Vagina (tissue), 2 donors: Measurements from ENCODE around the gene STK24. TPM values are rescaled to one million over a fixed set of nuclear protein-coding genes. Genes with fewer than 3 reads are reported as not detected.

ENCODE experiments used
- DNase-seq, 2 donors: peaks; one replicate each; pipeline ENCODE4 v3.0.0-alpha.2; 2017; ENCODE audit errors: extremely low spot score in 2 of 2
- H3K27ac ChIP-seq: fragments of 200-600 bp; sonication (generic); one replicate; pipeline ENCODE4 v1.5.1; 2019
- H3K27me3 ChIP-seq: fragments of 200-600 bp; sonication (generic); one replicate; pipeline ENCODE4 v1.5.1; 2019
- H3K36me3 ChIP-seq, 2 donors: fragments of 200-600 bp; sonication (generic); one replicate each; pipeline ENCODE4 v1.5.1; 2017 to 2019
- H3K4me1 ChIP-seq: fragments of 200-600 bp; sonication (generic); one replicate; pipeline ENCODE4 v1.5.1; 2019
- H3K4me3 ChIP-seq, 2 donors: fragments of 200-600 bp; sonication (generic); 1 replicate in 1 of 2; 2 replicates in 1 of 2; pipeline ENCODE4 v1.5.1; 2016 to 2019
- H3K9me3 ChIP-seq: fragments of 200-600 bp; sonication (generic); one replicate; pipeline ENCODE4 v1.5.1; 2019
- POLR2A ChIP-seq, 2 donors: fragments of 450-650 bp; IDR thresholded peaks; one replicate each; pipeline ENCODE4 v1.6.1; 2017; ENCODE audit warnings: antibody characterized with exemption in 2 of 2, mild to moderate bottlenecking in 2 of 2, moderate library complexity in 2 of 2
- POLR2AphosphoS5 ChIP-seq, 2 donors: sonication (generic); formaldehyde crosslinking; IDR thresholded peaks; one replicate each; pipeline ENCODE4 v1.9.0; 2017; ENCODE audit warnings: antibody characterized with exemption in 2 of 2, mild to moderate bottlenecking in 2 of 2, low read depth in 1 of 2; ENCODE audit not compliant: insufficient read depth in 1 of 2
- intact Hi-C: fragments of 100-400 bp; cut with DNase I; formaldehyde crosslinking; loops from one replicate; pipeline ENCODE4 v1.15.1; 2023
- total RNA-seq: library from RNA; depleted of rRNA; stranded (reverse); fragments of >200 nt; gene quantifications from one replicate; pipeline ENCODE4 v1.2.3, GENCODE V29; 2016
- TF ChIP-seq, protein P1 (sequence below), 3 experiments: fragments of 450-650 bp in 2 of 3; fragments of 200-600 bp in 1 of 3; sonication (generic) in 1 of 3; IDR thresholded peaks; one replicate each; pipeline ENCODE4 v1.5.1; 2017 to 2019; ENCODE audit warnings: antibody characterized with exemption in 3 of 3, mild to moderate bottlenecking in 2 of 3, moderate library complexity in 2 of 3

Gene STK24
- total RNA-seq, 1 donor from 2014 or later: 82.5 TPM

DNA sequence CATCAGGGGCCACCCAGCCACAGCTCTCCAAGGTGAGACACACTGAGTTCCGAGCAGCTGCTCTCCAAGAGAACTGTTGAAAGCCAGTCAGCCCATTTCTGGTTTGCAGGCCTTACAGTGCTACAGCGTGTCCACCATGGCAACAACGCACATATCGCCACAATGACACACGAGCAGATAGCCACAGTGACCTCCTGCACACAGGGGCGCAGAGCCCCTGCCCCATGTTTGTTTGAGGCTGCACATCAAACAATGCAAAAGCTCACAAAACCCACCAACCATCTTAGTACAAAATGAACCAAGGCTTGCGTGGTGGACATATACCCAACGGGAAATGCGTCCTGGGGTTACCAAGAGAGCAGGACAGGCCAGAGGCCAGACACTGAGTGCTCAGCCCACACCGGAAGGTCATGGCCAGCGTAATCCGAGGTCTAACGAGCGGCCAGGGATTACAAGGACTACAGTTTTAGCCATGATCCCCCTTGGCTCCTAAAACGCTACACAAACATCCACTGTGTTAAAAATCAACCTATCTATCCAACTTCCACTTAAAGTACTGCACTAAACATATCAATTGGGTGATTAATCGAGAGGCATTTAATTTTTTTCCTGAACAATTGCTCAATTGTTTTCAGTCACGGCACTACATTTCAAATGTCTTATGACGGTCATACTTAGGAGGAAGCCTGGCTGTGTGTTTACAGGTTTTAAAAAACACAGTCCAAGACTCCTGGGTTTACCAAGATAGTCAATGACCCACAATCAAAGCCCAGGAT lies 56.0 kb downstream of the STK24 start:
- H3K27ac ChIP-seq: peak overlapping the region; percentile 62
- intact Hi-C loops: no loop called here
- peaks cover 70% of the 10 kb centered on the region for H3K4me1 ChIP-seq
- DNase-seq: no peak
- no peak overlapping the region for H3K4me3 ChIP-seq
- TF ChIP-seq POLR2AphosphoS5 (IDR thresholded peaks at IDR 0.05; ENCODE audit: insufficient read depth in 1 of 2, low read depth in 1 of 2) (no peak), POLR2A (IDR thresholded peaks at IDR 0.05) (no peak)
- TF ChIP-seq, protein P1, sequence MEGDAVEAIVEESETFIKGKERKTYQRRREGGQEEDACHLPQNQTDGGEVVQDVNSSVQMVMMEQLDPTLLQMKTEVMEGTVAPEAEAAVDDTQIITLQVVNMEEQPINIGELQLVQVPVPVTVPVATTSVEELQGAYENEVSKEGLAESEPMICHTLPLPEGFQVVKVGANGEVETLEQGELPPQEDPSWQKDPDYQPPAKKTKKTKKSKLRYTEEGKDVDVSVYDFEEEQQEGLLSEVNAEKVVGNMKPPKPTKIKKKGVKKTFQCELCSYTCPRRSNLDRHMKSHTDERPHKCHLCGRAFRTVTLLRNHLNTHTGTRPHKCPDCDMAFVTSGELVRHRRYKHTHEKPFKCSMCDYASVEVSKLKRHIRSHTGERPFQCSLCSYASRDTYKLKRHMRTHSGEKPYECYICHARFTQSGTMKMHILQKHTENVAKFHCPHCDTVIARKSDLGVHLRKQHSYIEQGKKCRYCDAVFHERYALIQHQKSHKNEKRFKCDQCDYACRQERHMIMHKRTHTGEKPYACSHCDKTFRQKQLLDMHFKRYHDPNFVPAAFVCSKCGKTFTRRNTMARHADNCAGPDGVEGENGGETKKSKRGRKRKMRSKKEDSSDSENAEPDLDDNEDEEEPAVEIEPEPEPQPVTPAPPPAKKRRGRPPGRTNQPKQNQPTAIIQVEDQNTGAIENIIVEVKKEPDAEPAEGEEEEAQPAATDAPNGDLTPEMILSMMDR (IDR thresholded peaks at IDR 0.05): no peak
- H3K36me3 ChIP-seq: peaks cover 0 to 18% of the 10 kb centered on the region in 2 donors
- no peaks in the 10 kb centered on the region for H3K9me3 ChIP-seq
- H3K27me3 ChIP-seq: no peaks in the 10 kb centered on the region

DNA sequence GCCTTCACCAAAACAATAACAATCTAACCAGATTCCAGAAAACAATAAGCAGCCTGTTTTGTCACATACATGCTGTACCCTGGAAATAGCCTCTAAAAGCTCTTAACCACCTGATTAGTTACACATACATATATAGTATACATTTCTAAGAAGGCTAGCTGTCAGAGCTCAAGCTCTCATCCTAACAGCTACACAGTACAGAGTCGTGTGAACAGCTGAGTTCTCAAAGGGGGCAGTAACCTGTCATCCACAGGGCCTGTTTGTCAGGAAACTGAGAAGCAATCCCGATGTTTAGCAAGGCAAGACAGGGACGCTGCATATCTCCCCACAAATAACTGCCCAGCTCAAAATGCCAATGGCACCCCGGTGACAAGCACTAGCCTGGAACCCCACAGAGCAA lies 56.9 kb downstream of the STK24 start:
- peaks cover 64% of the 10 kb centered on the region for H3K4me1 ChIP-seq
- no peak for TF ChIP-seq POLR2A (IDR thresholded peaks at IDR 0.05)
- TF ChIP-seq, protein P1 (IDR thresholded peaks at IDR 0.05): no peak
- TF ChIP-seq POLR2AphosphoS5 (IDR thresholded peaks at IDR 0.05; ENCODE audit: insufficient read depth in 1 of 2, low read depth in 1 of 2): no peak
- H3K9me3 ChIP-seq: no peaks in the 10 kb centered on the region
- peak overlapping the region; percentile 62 for H3K27ac ChIP-seq
- no peak for DNase-seq
- intact Hi-C loops: no loop called here
- H3K4me3 ChIP-seq: no peak overlapping the region
- no peaks in the 10 kb centered on the region for H3K27me3 ChIP-seq
- H3K36me3 ChIP-seq: peaks cover 0 to 18% of the 10 kb centered on the region in 2 donors

DNA sequence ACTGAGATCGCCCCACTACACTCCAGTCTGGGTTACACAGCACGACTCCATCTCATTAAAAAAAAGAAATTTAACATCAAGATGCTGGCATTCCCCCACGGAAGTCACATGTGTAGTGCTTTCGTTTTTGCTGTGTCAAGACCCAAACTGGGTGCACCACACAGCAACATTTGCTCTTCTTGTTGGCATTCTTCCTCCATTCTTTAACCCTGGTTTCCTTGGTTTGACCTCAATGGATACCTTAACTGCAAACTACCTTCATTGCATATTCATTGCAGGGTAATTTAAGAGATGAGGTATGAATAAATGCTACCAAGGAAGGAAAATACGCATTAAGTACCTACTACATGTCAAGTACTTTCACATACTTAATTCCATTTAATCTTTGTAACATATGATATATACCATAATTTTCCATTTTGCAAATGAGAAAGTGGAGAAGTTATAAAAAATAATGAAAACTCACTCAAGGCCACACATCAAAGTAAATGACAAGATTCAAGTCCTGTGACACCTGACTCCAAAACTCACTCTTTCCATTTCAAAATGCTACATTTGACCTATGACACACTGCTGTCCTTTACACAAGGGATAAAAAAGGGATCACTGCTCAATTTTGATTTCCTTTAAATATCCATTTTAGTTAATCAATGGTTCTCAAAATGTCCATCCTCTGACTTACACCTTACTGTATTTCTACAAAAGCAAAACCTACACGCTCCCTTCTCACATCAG lies 59.2 kb downstream of the STK24 start:
- Histone ChIP-seq H3K4me1 (peaks cover 60% of the 10 kb centered on the region), H3K27me3 (no peaks in the 10 kb centered on the region), H3K9me3 (no peaks in the 10 kb centered on the region), H3K4me3 (no peak overlapping the region), H3K36me3 (peaks cover 0 to 22% of the 10 kb centered on the region in 2 donors), H3K27ac (no peak overlapping the region)
- TF ChIP-seq POLR2AphosphoS5 (IDR thresholded peaks at IDR 0.05; ENCODE audit: insufficient read depth in 1 of 2, low read depth in 1 of 2): no peak
- no peak for TF ChIP-seq POLR2A (IDR thresholded peaks at IDR 0.05)
- TF ChIP-seq, protein P1 (IDR thresholded peaks at IDR 0.05): no peak
- intact Hi-C loops: no loop called here
- no peak for DNase-seq

DNA sequence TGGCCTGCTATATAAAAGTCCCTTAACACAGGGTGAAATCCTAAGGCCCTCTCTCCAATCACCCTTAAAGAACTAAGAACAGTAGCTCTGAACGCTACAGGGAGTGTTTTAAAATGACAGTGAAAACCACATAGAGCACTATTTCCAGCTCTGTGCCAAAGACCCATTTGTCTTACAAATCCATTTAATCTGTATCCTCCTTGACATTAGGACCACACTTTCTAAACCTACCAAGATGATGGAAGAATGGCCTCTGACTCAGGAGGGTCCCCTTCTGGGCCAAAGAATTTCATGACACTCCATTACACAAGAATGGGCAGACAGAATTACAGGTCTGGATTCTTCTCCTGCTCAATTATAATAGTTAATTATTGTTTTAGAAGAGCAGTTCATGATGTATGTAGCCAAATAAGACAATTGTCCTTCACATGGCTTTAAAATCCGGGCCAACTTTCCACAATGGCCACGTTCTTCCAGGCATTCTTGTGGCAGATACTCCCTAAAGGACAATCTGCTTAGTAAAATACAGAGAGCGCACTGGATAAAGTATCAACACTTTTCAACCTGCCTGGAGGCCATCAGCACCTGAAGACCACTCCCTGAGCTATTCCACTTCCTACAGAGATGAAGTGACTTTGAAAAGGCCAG lies 61.0 kb downstream of the STK24 start:
- intact Hi-C loops: no loop called here
- H3K4me1 ChIP-seq: peaks cover 56% of the 10 kb centered on the region

More for the DNA sequence above, 61.0 kb downstream of the STK24 start:
- Histone ChIP-seq H3K36me3 (peaks cover 0 to 26% of the 10 kb centered on the region in 2 donors), H3K4me3 (no peak overlapping the region), H3K9me3 (no peaks in the 10 kb centered on the region), H3K27me3 (no peaks in the 10 kb centered on the region), H3K27ac (no peak overlapping the region)
- no peak for TF ChIP-seq POLR2A (IDR thresholded peaks at IDR 0.05)
- TF ChIP-seq POLR2AphosphoS5 (IDR thresholded peaks at IDR 0.05; ENCODE audit: insufficient read depth in 1 of 2, low read depth in 1 of 2): no peak
- TF ChIP-seq, protein P1 (IDR thresholded peaks at IDR 0.05): no peak
- DNase-seq: no peak
